H1 (cell line): Measurements from ENCODE around the gene MTM1.

Experiments used
- CHD1 ChIP-seq: IDR thresholded peaks from 2 replicates; pipeline ENCODE4 v1.6.1; 2012; ENCODE audit warnings: low read depth, low read length, improper control_type of control experiment
- CHD2 ChIP-seq: IDR thresholded peaks from 2 replicates; pipeline ENCODE4 v1.6.1; 2012; ENCODE audit warnings: low read length, improper control_type of control experiment
- CTCF ChIP-seq, 3 experiments: IDR thresholded peaks; 1 replicate in 2 of 3; 2 replicates in 1 of 3; pipeline versions ENCODE4 v1.5.1 to v1.6.1; 2011; ENCODE audit warnings: low read length in 3 of 3, mild to moderate bottlenecking in 3 of 3, inconsistent platforms in 2 of 3, low read depth in 1 of 3, moderate library complexity in 1 of 3; ENCODE audit not compliant: insufficient read depth in 1 of 3; ENCODE audit errors: control extremely low read depth in 1 of 3
- EGR1 ChIP-seq: IDR thresholded peaks from 2 replicates; pipeline ENCODE4 v1.6.1; 2011; ENCODE audit warnings: low read depth, low read length, borderline replicate concordance
- JUN ChIP-seq: IDR thresholded peaks from 2 replicates; pipeline ENCODE4 v1.6.1; 2011; ENCODE audit warnings: low read depth, mild to moderate bottlenecking, improper control_type of control experiment, low read length
- KDM1A ChIP-seq: fragments of 200-600, 300-600 bp; sonication (generic); IDR thresholded peaks from 2 replicates; pipeline ENCODE4 v1.7.1; 2016; ENCODE audit warnings: mild to moderate bottlenecking, low read length, borderline replicate concordance
- NRF1 ChIP-seq: IDR thresholded peaks from 2 replicates; pipeline ENCODE4 v1.6.1; 2011; ENCODE audit warnings: mild to moderate bottlenecking, low read depth, low read length, improper control_type of control experiment
- POLR2A ChIP-seq, 2 experiments: IDR thresholded peaks; 1 replicate in 1 of 2; 2 replicates in 1 of 2; pipeline ENCODE4 v1.6.1; 2011; ENCODE audit warnings: low read depth in 2 of 2, low read length in 2 of 2, mild to moderate bottlenecking in 2 of 2; ENCODE audit errors: control extremely low read depth in 1 of 2
- POLR2AphosphoS5 ChIP-seq: IDR thresholded peaks from 2 replicates; pipeline ENCODE4 v1.6.1; 2011; ENCODE audit warnings: low read depth, low read length
- RAD21 ChIP-seq, 2 experiments: IDR thresholded peaks in 1 of 2; conservative IDR thresholded peaks in 1 of 2; 2 replicates each; pipeline ENCODE4 v1.6.1; 2011; ENCODE audit warnings: low read depth in 2 of 2, low read length in 2 of 2, improper control_type of control experiment in 1 of 2, inconsistent platforms in 1 of 2, mild to moderate bottlenecking in 1 of 2, moderate library complexity in 1 of 2
- TAF7 ChIP-seq: optimal IDR thresholded peaks from 2 replicates; pipeline ENCODE3; 2011; ENCODE audit warnings: low read depth, mild to moderate bottlenecking, inconsistent platforms, low read length, moderate library complexity, borderline replicate concordance
- TCF12 ChIP-seq: IDR thresholded peaks from 2 replicates; pipeline ENCODE4 v1.6.1; 2011; ENCODE audit warnings: low read depth, mild to moderate bottlenecking, low read length
- YY1 ChIP-seq: IDR thresholded peaks from 2 replicates; pipeline ENCODE4 v1.6.1; 2011; ENCODE audit warnings: low read depth, mild to moderate bottlenecking, low read length
- TF ChIP-seq, protein P1 (sequence below): IDR thresholded peaks from 2 replicates; pipeline ENCODE4 v1.6.1; 2011; ENCODE audit warnings: low read depth, mild to moderate bottlenecking, low read length; ENCODE audit not compliant: insufficient read depth

GRCh38 chrX:150683112-150683511, 114.7 kb downstream of the MTM1 start:
- TF ChIP-seq NRF1 (no peak), CHD1 (no peak), TCF12 (no peak), CTCF (IDR thresholded peaks at IDR 0.05; ENCODE audit: control extremely low read depth in 1 of 3, insufficient read depth in 1 of 3, low read depth in 1 of 3, low read length in 3 of 3) (no peak), TAF7 (no peak), EGR1 (no peak), CHD2 (no peak), RAD21 (IDR thresholded peaks at IDR 0.05 in 1 of 2, conservative IDR thresholded peaks at IDR 0.05 in 1 of 2; ENCODE audit: low read depth in 2 of 2, low read length in 2 of 2) (no peak), JUN (no peak), POLR2A (IDR thresholded peaks at IDR 0.05; ENCODE audit: control extremely low read depth in 1 of 2, low read depth in 2 of 2, low read length in 2 of 2) (no peak), KDM1A (no peak), POLR2AphosphoS5 (no peak), YY1 (no peak)
- TF ChIP-seq, protein P1, sequence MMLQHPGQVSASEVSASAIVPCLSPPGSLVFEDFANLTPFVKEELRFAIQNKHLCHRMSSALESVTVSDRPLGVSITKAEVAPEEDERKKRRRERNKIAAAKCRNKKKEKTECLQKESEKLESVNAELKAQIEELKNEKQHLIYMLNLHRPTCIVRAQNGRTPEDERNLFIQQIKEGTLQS: no peak
